Right cardiac atrium (tissue), 5 donors: ENCODE measurements around the gene TGM5. TPM values are rescaled to one million over a fixed set of nuclear protein-coding genes. Genes with fewer than 3 reads are reported as not detected.

ENCODE experiments used
- ATAC-seq, 2 donors: fragments of 200-7000 bp; cut with Tn5 transposase; one replicate each; pipeline versions ENCODE4 v1.8.0 to v1.9.1; 2020; ENCODE audit warnings: moderate library complexity in 2 of 2, mild to moderate bottlenecking in 1 of 2
- DNase-seq, 3 donors: peaks; one replicate each; pipeline ENCODE4 v3.0.0-alpha.2; 2020
- H3K27ac ChIP-seq: one replicate; pipeline ENCODE4 v1.5.1; 2013; ENCODE audit warnings: mild to moderate bottlenecking, low read length, control low read depth, moderate library complexity
- H3K27me3 ChIP-seq: one replicate; pipeline ENCODE4 v1.6.1; 2013; ENCODE audit not compliant: control insufficient read depth, insufficient read depth
- H3K4me1 ChIP-seq: one replicate; pipeline ENCODE4 v1.6.1; 2013; ENCODE audit warnings: low read length; ENCODE audit not compliant: control insufficient read depth, insufficient read depth
- H3K4me3 ChIP-seq: one replicate; pipeline ENCODE4 v1.5.1; 2013; ENCODE audit warnings: low read length, control low read depth
- H3K9me3 ChIP-seq: one replicate; pipeline ENCODE4 v1.6.1; 2013; ENCODE audit warnings: low read length; ENCODE audit not compliant: control insufficient read depth
- WGBS: extraction: QIAGEN DNeasy Blood & Tissue Kit; methylation state at CpG from one replicate; pipeline ENCODE4 v1.1.7; 2013; 5-methylcytosine and 5-hydroxymethylcytosine counted together
- intact Hi-C, 4 donors: fragments of 100-400 bp; cut with DNase I; formaldehyde crosslinking; loops; one replicate each; pipeline versions ENCODE4 v1.11.0 to v1.14.0; 2022 to 2023
- polyA plus RNA-seq: library from polyadenylated mRNA; stranded (reverse); fragments of 200-250 nt; gene quantifications from one replicate; pipeline ENCODE4 v1.2.3, GENCODE V29; 2013
- total RNA-seq, 4 donors: library from RNA; stranded (reverse); fragmentation: NEBNext Ultra II Directional; extraction: Animal tissue kit (Norgen Biotek cat#: 25700); gene quantifications; one replicate each; pipeline ENCODE4 v1.2.1, GENCODE V29; 2021
- donor health status: healthy with polysubstance abuse.
- donor health status: DM: no; HTN: yes; CAD: no.
- donor health status: DM: no; HTN: no; CAD: no.
- donor health status: DM: no; HTN: yes; CAD: no; lungs with severe emphysema.
- donor health status: DM: yes; HTN: yes; CAD: no.

TGM5 gene
- total and polyA plus RNA-seq, 5 donors: 0.02 TPM; not detected in 4

DNA sequence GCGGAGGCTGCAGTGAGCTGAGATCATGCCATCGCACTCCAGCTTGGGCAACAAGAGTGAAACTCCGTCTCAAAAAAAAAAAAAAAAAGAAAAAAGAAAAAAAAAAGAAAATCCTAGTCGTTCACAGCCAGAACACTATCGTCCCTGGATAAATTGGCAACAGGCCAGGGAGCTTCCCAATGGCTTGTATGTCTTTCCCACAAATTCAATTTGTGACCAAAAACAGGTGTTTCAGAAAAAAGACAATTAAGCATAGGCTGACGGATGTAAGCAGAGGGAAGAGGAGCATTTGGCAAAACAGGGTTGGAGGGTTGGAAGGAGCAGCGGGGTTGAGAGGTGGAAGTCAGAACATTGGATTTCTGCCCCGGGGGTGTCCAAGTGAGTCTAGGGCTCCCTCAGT lies 54.4 kb downstream of the TGM5 start:
- no peaks in the 10 kb centered on the region for H3K9me3 ChIP-seq
- 70% methylated on average over 8 of the region's 8 CpGs for WGBS
- no peak overlapping the region for H3K4me3 ChIP-seq
- H3K27me3 ChIP-seq: no peaks in the 10 kb centered on the region
- no peaks in the 10 kb centered on the region for H3K4me1 ChIP-seq
- intact Hi-C loops: no loop called here
- no peak for ATAC-seq
- no peak for DNase-seq
- no peak overlapping the region for H3K27ac ChIP-seq

DNA sequence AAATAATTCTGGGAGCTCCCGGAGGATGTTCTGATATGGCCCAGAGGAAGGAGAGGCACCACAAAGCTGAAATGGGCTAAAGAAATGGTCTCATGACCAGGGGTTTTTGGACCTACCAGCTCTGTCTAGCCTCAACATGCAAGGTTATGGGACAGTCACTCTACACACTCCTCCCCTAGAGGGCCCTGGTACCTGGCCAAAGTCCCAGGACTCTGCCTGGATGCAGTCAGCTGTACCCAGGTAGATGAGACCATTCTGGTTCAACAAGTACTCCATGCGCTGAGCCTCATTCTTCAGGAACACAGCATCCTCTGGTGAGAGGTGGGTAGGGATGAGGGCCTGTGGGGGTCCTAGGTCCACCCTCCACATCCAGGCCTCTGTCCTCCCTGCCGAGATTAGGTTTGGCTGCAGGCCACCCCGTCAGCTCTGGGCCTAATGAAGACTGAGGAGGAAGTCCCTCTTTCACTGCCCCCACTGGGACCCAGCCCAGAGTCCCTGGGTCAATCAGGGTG lies 55.4 kb downstream of the TGM5 start:
- no peak overlapping the region for H3K4me3 ChIP-seq
- 68% methylated on average over 4 of the region's 4 CpGs for WGBS
- no peaks in the 10 kb centered on the region for H3K27me3 ChIP-seq
- ATAC-seq: no peak
- intact Hi-C loops: no loop called here
- no peak for DNase-seq
- no peaks in the 10 kb centered on the region for H3K9me3 ChIP-seq
- H3K4me1 ChIP-seq: no peaks in the 10 kb centered on the region
- no peak overlapping the region for H3K27ac ChIP-seq

DNA sequence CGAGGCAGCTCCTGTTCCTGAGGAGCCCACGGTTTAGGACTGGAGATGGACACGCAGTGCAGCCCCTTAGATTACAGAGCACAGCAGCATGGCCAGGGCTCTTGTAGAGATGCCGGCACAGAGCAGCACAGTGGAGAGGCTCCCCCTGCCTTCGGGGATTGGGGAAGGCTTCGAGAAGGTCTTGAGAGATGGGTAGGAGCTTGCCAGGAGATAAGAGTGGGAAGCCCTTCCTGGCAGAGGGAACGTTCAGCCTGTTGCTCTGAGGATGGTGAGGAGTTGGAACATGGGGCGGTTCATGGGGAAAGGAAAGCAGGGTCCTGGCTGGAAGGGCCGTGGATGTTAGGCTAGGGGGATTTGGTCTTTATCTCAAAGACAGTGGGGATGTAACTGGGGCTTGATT lies 55.9 kb downstream of the TGM5 start:
- 71% methylated on average over 9 of the region's 9 CpGs for WGBS
- no peak for DNase-seq

DNA sequence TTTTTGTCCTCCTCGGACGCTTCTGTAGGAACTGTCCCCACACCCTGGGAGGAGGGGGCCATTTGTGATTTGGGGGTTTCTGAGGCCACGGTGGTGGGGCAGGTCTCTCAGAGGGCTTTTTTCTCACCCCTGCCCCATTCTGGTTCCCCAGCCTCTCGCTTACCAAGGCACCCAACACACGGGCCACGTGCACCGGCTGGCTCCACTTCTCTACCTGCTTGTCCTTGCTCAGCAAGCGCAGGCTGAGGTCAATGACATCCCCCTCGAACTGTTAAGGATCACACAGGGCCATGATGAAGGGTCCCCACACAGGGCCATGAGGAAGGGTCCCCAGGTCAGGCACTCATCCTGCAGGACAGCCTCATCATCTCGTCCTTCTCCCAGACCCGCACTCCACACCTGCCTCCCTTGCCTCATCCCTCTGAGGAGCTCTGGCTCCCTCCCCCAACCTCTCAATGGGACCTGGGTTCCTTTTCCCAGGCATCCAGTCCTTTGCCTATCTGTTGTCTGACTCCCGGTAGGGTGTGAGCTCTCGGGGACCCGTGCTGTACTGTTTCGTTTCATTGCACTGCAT lies 56.5 kb downstream of the TGM5 start:
- Histone ChIP-seq H3K4me1 (no peaks in the 10 kb centered on the region), H3K27me3 (no peaks in the 10 kb centered on the region), H3K9me3 (no peaks in the 10 kb centered on the region), H3K4me3 (no peak overlapping the region), H3K27ac (no peak overlapping the region)
- DNase-seq: no peak
- intact Hi-C loops: no loop called here
- WGBS: 86% methylated on average over 15 of the region's 15 CpGs
- no peak for ATAC-seq

More for the DNA sequence above, 55.9 kb downstream of the TGM5 start:
- ATAC-seq: no peak
- Histone ChIP-seq H3K4me3 (no peak overlapping the region), H3K4me1 (no peaks in the 10 kb centered on the region), H3K9me3 (no peaks in the 10 kb centered on the region), H3K27me3 (no peaks in the 10 kb centered on the region), H3K27ac (no peak overlapping the region)
- intact Hi-C loops: no loop called here

DNA sequence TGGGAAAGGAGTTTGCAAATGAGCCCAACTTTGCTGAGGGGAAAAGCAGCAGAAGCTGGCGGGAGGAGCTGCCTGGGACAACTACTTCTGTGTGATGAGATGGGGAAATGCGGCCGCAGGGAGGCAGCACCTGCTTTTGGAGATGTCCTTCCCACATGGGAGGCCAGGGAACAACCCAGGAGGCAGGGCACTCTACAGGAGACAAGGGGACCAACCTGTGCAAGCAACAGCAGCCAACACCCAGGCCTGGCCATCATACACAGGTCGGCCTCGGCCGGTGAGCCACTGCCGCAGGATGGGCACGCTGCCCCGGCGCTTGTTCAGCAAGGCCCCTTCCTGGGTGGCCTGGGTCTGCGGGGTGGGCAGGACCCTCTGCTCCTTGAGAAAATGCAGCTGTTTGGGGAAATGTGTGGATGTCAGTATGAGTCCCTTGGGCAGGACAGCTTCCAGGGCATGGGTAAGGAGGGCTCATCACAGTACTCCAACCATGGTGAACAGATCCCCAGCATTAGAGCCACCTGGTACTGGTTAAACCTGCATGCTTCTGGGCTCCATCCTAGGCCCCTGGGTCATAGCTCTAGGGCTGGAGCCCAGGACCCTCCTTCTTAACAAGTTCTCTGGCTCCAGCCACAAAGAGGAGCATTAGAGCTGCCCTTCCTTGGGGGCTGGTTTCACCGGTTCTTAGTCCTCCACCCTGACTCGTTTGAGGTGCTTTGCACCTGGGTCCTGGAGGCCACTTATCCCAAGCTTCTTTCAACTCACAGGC lies 57.5 kb downstream of the TGM5 start:
- intact Hi-C loops: no loop called here
- no peak overlapping the region for H3K27ac ChIP-seq
- no peak for DNase-seq

DNA sequence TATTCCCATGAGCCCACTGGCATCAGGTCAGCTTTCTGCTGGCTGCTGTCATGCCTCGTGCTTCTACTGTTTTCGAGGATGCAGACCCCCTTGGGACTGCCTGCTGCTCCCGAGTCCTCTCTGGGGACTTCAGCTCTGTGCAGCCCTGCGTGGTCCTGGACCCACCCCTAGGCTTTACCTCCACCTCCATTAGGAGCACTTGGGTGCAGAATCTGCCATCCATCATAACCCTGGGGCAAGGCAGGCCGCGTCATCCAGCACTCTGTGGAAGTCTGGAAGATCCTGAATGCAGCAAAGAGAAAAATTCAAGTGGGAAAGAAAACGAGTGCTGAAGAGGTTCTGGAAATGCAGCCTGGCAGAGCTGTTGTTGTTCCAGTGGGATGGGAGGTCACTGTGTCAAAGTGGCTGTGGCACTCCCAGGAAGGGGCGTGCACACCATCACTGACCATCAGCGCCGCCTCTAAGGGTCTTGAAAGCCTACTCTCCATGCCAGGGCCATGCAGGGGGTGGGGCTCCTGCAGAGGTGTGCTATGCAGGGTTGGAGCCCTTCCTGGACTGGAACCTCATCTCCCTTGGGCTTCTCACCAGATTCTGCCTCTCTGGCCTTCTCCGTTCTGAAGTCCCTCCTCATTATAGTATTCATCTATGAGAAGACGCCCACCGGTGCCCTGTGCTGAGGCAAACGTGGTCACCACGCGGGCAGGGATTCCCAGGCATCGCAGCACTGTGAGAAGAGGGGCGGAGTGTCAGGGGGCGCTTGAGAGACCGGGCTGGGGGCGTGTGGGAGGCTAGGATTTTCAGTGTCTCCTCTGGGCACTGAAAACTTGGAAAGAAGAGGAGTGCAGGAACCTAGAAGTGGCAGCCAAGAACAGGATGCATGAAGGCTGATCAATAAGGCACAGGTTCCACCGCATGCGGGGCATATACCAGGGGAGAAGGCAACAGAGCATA lies 58.4 kb downstream of the TGM5 start:
- H3K27me3 ChIP-seq: no peaks in the 10 kb centered on the region
- DNase-seq (no peak), ATAC-seq (no peak)
- H3K4me3 ChIP-seq: no peak overlapping the region
- no peaks in the 10 kb centered on the region for H3K9me3 ChIP-seq
- 63% methylated on average over 23 of the region's 23 CpGs for WGBS
- H3K4me1 ChIP-seq: peaks cover 5% of the 10 kb centered on the region
- intact Hi-C loops: no loop called here
- H3K27ac ChIP-seq: no peak overlapping the region

More for the DNA sequence above, 57.5 kb downstream of the TGM5 start:
- H3K4me1 ChIP-seq: peaks cover 1% of the 10 kb centered on the region
- WGBS: 70% methylated on average over 13 of the region's 13 CpGs
- H3K27me3 ChIP-seq: no peaks in the 10 kb centered on the region
- H3K4me3 ChIP-seq: no peak overlapping the region
- ATAC-seq: no peak
- no peaks in the 10 kb centered on the region for H3K9me3 ChIP-seq

DNA sequence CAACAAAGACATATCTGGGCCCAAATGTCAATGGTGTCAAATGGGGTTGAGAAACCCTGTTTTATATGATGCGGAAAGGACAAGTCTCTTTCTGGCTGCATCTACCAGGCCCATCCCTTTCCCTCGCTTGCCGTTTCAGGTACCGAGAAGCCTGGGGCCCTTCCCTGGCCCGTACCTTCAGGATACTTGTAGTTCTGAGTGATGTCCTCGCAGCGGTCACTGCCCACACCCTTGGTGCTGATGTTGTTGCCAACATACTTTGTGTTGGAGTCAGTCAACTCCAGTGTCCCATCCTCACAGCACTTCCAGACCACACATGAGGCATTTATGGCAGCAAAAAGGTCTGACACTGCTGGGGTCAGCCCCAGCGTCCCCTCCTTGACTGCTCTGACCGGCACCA lies 59.7 kb downstream of the TGM5 start:
- Histone ChIP-seq H3K4me1 (peaks cover 5% of the 10 kb centered on the region), H3K9me3 (no peaks in the 10 kb centered on the region), H3K27me3 (no peaks in the 10 kb centered on the region), H3K27ac (no peak overlapping the region), H3K4me3 (no peak overlapping the region)
- no peak for ATAC-seq
- WGBS: 91% methylated on average over 9 of the region's 9 CpGs
- intact Hi-C loops: no loop called here
- DNase-seq: no peak

DNA sequence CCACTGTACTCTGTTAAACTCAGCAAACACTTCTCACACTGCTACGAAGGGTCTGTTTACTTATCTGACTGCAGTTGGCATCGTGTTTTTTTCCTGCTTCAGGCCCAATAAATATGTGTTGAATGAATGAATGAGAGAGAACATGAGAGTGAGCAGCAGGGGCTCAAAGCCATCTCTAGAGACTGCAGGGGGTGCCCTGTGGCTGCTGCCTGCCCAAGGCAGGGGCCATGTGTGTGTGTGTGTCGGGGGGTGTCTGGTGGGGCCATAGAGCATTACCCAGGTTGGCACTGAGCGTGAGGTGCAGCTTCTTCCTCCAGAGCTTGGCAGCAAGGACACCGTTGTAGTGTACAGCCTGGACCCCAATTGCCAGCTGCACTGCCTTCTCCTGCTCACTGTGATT lies 60.7 kb downstream of the TGM5 start:
- DNase-seq: no peak
- H3K9me3 ChIP-seq: no peaks in the 10 kb centered on the region
- no peaks in the 10 kb centered on the region for H3K27me3 ChIP-seq
- no peak overlapping the region for H3K4me3 ChIP-seq
- intact Hi-C loops: no loop called here
- WGBS: 85% methylated on average over 5 of the region's 5 CpGs
- no peak for ATAC-seq
- H3K4me1 ChIP-seq: peaks cover 5% of the 10 kb centered on the region
- H3K27ac ChIP-seq: no peak overlapping the region

DNA sequence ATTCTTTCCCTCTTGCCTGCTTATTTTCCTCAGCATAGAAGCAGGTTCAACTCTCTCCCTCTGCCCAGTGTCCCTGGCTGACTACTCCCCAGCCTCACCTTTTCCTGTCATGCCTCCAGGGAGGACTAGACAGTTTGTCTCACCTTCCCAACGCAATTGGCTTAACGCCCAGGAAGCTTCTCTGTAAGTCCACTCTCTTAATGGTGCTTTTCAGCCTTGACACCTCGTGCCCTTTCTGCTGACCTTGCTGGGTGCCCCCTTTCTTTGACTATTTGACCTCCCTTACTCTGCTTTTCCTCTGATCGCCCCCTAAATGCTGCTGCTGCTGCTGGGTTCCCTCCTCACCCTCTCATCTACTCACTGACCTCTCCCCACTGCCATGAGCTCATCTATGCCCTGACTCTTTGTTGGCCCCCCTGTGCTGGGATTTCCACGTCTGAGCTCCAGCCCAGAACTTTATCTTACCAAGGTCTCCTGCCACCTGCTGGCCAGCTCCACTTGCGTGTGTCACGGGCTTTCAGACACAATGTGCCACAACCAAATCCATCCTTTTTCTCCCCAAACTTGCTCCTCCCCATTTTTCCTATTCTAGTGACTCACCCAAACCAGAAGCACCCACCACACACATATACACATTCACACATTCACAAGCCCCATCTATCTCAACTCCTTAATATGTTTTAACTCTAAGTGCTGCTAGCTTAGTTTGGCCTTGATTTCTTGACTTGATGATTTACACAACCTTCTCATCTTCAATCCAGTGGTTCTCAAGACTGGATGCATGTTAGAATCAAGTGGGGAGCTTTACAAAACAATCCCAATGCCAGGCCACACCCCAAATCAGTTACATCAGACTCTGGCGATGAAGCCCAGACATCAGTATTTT lies 62.5 kb downstream of the TGM5 start:
- intact Hi-C loops: no loop called here
- H3K27ac ChIP-seq: no peak overlapping the region
- H3K4me1 ChIP-seq: peaks cover 5% of the 10 kb centered on the region
- no peak overlapping the region for H3K4me3 ChIP-seq
- no peaks in the 10 kb centered on the region for H3K27me3 ChIP-seq
- DNase-seq (peak in 2 of 3 donors; percentile 52 to 82), ATAC-seq (peak; percentile 48 to 68)
- 29% methylated on average over 8 of the region's 8 CpGs for WGBS
- H3K9me3 ChIP-seq: no peaks in the 10 kb centered on the region

DNA sequence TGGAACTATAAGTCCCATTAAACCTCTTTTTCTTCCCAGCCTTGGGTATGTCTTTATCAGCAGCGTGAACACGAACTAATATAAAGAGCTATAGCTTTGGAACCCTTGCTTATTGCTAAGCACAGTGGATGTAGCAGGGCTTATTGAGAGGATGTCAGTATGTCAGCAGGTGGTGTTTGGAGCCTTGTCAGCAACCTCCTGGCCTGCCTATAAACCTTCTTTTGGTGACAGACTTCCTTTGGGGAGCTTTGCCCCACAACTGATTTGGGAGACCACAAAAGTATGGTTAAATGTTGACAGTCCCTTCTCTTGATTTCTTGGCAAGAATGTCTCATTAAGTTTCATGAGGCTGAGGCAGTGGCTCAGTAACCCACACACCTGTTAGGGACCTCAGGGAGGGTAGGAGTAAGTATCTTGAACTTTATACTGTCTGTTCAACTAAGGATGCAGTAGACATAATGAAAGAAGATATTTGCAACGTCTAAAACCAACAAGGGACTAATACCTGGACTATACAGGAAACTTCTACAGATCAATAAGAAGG lies 66.7 kb downstream of the TGM5 start:
- Histone ChIP-seq H3K27me3 (no peaks in the 10 kb centered on the region), H3K4me1 (peaks cover 5% of the 10 kb centered on the region), H3K9me3 (no peaks in the 10 kb centered on the region), H3K27ac (no peak overlapping the region), H3K4me3 (no peak overlapping the region)
- intact Hi-C loops: no loop called here
- ATAC-seq (no peak), DNase-seq (no peak)
- WGBS: 86% methylated on average over 3 of the region's 3 CpGs
